T-helper 2 cell treated with Interferon-gamma antibody and Interleukin-4, amounts not matched to agents 100 ng/mL and 5 ng/mL, for 36 hours (primary cell): ENCODE data around the gene OR4D1. TPM values are rescaled to one million over a fixed set of nuclear protein-coding genes. Genes with fewer than 3 reads are reported as not detected.
"Not testable (repeated sequence)": the region's sequence is repeated elsewhere in the genome, so short reads cannot be mapped to it uniquely, and the experiment has no call there.

Experiments used
- intact Hi-C: fragments of 100-400 bp; cut with micrococcal nuclease; formaldehyde crosslinking; loops from one replicate; pipeline ENCODE4 v1.15.1; 2023
- total RNA-seq: library from RNA; stranded (reverse); gene quantifications from 2 replicates; pipeline ENCODE4 v1.2.3, GENCODE V29; 2022

Gene OR4D1
- 0.27 and 0.34 TPM in 2 replicates for total RNA-seq

DNA sequence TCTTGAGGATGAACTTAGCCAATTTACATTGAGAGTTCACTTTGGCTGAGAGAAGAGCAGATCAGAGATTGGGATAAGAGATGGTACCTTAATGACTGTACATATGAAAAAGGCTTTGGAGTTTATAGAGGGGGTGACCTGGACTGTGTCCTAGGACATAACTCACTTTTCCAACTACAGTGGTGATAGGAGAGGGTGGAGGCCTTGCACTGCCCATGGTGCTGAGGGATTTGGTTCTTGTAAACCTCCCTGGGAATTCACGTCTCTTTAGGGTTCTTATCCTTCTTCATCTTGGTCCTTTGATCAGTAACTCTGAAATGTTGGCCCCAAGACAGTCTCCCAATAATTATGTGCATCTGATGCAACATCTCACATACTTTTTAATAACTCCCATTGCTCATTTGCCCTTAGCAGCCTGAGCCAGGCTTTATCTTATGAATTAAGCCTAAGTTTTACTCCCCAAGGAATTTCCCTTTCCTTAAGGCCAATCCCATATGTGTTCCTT is at the start of gene OR4D1:
OR4D1 (plus strand) TSS at position 455 of the 505 bp plus-strand sequence. CDS start 6,770 bp downstream, outside the sequence.
- intact Hi-C loops = no loop called here

DNA sequence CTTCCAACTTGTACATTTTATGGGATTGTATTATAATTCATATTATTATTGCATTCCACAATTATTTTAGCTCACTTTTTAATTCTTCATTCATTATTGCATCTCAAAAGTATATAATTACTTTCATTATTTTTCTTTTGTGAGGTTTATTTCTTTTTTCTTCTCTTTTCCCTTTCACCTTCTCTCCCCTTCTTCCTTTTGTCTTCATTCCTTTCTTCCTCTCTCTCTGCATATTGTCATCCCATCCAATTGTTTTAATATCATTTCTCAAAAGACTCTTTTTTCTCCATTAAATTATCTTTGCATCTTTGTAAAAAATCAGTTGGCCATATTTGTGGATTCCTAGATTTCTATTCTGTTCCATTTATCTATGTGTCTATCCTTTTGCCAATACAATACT is 47.7 kb upstream of the OR4D1 start:
- intact Hi-C loops = no loop called here

DNA sequence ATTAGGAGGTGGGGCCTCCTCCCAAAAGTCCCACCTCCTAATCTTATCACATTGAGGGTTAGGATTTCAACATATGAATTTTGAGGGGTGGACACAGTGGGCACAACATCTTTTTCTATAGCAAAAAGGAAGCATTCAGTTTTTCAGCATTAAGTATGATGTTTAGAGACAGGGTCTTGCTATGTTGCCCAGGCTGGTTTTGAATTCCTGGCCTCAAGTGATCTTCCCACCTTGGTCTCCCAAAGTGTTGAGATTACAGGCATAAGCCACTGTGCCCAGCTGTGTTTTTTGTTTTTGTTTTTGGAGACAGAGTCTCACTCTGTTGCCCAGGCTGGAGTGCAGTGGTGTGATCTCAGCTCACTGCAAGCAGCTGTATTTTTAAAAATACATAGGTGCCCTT is 46.3 kb upstream of the OR4D1 start:
- intact Hi-C loops = not testable (repeated sequence)

DNA sequence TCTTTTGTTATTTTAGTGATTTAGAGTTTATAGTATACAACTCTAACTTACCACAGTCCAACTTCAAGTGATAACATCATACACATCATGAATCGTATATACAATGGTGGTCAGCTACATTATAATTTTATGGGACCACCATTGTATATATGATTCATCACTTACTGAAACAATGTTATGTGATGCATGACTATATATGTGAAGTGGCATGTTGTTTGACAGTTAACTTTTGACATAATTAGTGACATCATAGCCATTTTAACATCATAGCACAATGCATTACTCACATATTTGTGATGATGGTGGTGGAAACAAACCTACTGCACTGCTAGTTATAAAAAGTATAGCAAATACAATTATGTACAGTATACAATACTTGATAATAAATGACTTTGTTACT is 43.1 kb upstream of the OR4D1 start:
- intact Hi-C loops = no loop called here

DNA sequence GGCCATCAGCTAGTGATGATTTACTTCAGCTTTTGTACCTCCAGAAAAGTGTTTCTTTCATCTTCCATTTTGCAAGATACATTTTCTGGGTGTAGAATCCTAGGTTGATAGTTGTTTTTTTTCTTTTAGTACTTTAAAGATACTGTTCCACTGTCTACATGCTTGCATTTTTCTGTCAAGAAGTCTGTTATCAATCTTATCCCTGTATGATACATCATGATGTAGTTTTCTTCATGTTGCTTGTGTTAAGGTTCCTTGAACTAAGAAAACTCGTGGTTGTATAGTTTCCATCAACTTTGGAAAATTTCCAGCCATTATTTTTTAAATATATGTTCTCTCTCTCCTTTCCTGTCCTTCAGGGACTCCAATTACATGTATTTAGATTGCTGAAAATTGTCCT is 40.9 kb upstream of the OR4D1 start:
- intact Hi-C loops = no loop called here

DNA sequence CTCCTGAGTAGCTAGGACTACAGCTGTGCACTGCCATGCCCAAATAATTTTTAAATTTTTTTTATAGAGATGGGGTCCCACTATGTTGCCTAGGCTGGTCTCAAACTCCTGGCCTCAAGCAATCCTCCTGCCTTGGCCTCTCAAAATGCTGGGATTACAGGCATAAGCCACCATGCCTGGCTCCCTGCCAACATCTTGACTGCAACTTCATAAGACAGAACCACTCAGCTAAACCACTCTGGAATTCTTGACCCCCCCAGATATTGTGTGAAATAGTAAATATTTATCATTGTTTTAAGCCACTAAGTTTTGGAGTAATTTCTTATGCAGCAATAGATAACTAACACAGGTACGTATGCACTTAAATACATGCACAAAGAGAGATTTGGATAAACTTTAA is 39.0 kb upstream of the OR4D1 start:
- intact Hi-C loops = no loop called here

DNA sequence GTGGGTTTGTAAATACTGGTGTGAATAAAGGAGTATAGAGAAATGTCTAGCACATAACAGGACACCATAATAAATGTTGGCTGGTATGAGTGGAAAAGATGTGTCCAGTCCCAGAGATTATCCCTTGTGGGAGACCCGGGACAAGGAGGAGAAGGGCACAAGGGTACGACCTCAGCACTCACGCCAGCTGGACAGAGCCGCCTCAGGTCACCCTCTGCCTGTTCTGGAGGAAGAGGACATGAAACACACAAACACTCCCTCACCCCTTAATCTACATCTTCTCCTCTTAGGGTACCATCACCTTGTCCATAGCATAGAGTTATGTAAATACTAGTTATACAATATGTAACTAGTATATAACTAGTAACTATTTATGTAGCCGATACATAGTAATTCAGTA is 38.2 kb upstream of the OR4D1 start:
- intact Hi-C loops = no loop called here

DNA sequence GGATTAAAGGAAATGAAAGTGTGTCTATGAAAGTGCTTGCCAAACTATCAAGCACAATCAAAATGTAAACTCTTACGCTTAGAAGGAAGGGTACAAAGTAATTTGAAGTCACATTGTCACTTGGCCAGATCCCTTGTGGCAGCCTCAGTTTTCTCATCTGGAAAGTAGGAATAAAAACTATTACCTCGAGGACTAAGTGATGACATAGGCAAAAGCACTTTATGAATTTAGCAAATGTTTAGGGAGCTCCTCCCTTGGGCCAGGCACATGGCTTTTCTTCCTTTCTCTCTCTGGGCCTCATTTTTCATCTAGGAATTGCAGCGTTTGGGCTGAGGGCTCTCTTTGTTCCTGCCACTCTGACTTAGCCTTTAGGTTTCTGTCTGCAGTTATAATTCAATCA is 36.5 kb upstream of the OR4D1 start:
- intact Hi-C loops = loop anchor here (2.0 kb wide), 2 partner anchors 219 to 261 kb away; partner anchors contain the start of gene MRPS23

DNA sequence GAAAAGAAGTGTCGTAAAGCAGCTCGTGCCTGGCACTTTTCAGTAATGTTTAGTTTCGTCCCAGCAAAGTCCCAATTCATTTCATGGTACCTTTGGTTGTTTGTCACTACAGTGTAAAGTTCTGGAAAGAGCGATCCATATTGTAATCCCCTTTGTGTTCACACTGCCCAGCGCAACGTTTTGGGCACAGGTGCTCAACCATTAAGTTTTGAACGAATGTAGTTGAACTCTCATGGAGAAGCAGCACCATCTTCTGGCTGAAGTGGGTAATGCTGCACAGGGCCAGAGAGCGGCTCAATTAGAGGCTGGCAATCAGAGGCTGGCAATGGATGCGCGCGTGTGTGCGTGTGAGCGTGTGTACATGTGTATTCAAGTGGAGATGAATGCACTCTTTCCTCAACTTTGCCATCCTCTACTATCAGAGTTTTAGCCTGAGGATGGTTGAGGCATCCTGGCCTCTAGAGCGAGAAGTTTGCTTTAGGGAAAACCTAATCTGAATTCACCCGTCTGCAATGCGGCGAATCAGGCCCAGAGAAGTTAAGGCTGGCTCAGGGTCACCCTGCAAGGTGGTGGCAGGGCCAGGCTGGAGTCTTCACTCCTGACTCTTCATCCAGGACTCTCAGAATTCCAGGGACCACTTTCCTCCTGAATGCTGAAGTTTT is 35.1 kb upstream of the OR4D1 start:
- intact Hi-C loops = loop anchor here (1.0 to 2.0 kb wide), 5 partner anchors 29 to 262 kb away; partner anchors contain the start of gene MRPS23

DNA sequence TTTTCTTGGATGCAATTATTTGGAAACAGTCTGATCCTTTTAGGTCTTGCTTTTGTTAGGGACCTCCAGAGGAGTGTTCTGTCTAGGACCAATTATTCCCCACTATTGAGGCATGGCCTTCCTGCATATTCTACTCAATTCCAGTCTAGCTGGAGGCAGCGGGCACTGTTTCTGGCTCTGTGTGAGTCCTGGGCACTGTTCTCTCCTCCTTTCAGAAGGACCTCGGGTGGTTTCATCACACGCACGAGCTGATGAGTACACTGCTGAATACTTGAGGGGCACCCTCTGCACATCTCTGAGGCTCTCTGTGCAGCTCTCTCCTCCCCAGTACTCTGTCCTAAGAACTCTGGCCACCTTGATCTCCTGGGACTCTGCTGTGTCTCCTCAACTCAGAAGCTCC is 34.2 kb upstream of the OR4D1 start:
- intact Hi-C loops = loop anchor here (1.0 to 2.0 kb wide), 5 partner anchors 30 to 263 kb away; partner anchors contain the start of gene MRPS23

DNA sequence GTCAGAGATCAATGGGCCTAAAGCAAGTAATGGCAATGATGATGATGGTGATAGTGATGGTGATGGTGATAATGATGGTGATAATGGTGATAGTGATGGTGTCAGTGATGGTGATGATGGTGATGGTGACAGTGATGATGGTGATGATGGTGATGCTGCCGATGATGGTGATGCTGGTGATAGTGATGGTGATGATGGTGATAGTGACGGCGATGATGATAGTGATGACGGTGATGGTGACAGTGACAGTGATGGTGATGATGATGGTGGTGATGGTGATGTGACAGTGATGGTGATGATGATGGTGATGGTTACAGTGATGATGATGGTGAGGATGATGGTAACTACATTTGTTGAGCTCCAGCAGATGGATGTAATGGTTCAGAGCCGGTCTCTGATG is 30.8 kb upstream of the OR4D1 start:
- intact Hi-C loops = no loop called here

DNA sequence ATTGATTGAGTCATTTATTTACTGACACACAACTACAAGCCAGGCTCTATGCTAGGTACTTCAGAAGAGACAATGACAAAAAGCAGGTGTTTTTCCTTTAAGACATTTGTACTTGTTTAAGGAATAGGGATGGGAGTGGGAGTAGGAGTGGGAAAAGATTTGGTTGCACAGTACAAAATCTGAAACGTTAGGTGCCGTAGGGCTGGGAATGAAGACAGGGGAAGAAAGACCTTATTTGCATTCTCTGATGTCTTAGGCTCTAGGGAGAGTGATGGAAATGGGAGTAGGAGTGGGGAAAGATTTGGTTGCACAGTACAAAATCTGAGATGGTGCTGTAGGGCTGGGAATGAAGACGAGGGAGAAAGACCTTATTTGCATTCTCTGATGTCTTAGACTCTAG is 28.7 kb upstream of the OR4D1 start:
- intact Hi-C loops = no loop called here

DNA sequence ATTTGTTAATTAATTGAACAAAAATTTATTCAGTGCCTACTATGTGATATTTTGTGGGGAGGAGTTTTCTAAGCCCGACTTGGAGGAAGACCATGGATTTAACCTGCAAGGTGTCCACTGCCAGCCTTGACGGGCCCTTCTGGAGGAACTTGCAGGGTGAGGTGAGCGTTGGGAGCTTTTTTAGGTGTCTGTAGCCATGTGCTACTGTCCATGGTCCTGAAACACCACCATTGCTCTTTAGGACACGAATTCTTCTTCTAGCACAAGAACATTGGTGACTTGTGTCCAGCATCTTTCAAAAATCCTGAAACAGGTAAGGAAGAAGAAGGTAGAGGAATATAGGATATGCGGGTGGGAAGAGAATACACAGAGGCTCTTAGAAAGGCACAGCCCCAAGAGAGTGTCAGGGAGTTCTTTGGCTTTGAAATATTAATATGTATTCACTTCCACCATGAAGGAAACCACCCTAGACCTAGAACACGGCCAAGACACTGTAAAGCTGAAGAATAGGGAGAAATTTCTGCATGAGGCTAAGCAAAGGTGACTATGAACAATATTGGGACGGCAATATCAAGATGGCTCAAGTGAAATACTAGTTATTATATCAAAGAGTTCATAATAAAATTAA is 27.9 kb upstream of the OR4D1 start:
- intact Hi-C loops = loop anchor here (1.0 kb wide), 1 partner anchor 56 kb away; no protein-coding TSS in a partner anchor

DNA sequence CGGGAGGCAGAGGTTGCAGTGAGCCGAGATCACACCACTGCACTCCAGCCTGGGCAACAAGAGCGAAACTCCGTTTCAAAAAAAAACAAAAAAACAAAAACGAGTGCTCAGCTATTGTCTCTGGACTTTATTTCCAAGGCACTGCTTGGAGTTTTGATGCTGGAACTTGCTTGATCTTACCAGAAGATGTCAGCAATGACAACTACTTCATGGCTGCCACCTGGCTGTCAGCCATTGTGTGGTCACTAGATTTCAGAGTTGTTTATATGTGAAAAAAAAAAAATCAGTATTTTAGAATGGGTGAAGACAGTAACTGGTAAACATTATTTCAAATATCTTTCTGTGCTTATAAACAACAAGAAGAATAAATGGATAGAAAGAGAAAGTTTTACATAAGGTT is 26.3 kb upstream of the OR4D1 start:
- intact Hi-C loops = loop anchor here (1.0 kb wide), 1 partner anchor 50 kb away; no protein-coding TSS in a partner anchor

DNA sequence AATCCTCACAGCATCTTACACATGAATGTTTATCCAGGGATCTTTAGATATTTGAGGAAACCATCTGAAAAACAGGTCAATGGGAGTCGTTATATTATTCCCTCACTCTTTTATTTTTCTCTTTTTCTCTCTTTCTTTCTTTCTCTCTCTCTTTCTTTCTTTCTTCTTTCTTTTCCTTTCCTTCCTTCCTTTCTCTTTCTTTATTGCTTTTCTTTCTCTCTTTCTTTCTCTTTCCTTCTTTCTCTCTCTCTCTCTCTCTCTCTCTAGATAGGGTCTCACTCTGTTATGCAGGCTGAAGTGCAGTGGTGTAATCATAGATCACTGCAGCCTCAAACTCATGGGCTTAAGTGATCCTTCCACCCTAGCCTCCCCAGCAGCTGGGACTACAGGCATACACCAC is 20.3 kb upstream of the OR4D1 start:
- intact Hi-C loops = no loop called here

DNA sequence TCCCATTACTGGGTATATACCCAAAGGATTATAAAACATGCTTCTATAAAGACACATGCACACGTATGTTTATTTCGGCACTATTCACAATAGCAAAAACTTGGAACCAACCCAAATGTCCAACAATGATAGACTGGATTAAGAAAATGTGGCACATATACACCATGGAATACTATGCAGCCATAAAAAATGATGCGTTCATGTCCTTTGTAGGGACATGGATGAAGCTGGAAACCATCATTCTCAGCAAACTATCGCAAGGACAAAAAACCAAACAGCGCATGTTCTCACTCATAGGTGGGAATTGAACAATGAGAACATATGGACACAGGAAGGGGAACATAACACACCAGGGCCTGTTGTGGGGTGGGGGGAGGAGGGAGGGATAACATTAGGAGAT is 15.5 kb upstream of the OR4D1 start:
- intact Hi-C loops = not testable (repeated sequence)

DNA sequence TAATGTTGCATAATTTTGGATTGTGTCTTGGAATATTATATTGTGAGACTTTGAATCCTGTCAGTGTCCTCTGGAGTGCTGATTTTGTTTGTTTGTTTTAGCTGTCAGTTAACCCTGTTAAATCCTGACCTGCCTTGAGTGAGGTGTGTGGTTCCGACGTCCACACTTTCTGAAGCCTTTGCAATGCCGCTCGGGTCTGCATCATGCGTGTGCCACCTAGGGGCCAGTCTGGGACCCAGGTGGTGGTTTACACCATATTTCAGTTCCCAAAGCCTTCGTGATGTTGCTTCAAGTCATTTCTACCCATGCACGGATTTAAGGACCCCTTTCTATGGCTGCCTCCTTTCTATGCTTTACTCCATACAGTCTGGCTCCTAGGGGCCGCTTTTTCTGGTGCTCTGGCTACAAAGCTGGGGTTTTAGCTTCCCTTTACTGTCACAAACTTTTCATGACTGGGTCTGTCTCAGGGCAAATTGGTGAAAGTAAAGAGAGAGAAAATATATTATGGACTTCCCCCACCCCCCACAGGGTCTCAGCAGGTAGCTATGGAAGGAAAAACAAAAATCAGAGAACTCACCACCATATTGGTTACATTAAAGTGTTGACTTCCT is 11.4 kb upstream of the OR4D1 start:
- intact Hi-C loops = no loop called here

DNA sequence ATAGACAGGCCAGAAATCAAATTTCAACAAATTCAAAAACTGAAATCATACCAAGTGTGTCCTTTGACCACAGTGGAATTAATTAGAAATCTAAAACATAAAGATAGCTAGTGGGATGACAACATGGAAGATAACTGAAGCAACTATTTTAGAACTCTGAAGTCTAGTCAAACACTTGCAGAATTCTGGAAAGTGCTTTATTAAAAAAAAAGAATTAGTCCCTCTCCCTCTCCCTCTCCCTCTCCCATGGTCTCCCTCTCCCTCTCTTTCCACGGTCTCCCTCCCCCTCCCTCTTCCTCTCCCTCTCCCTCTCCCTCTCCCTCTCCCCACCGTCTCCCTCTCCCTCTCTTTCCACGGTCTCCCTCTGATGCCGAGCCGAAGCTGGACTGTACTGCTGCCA is 6.7 kb upstream of the OR4D1 start:
- intact Hi-C loops = no loop called here

DNA sequence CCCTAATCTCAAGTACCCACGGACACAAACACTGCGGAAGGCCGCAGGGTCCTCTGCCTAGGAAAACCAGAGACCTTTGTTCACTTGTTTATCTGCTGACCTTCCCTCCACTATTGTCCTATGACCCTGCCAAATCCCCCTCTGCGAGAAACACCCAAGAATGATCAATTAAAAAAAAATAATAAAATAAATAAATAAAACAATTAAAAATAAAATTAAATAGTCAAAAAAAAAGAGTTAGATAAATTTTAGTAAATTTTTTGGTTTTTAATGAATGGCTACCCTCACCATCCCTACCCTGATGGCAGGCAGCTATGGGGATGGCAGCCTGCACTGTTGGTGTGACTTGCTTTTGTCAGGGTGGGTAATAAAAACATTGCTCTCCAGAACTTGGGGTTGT is 4.8 kb upstream of the OR4D1 start:
- intact Hi-C loops = not testable (repeated sequence)

DNA sequence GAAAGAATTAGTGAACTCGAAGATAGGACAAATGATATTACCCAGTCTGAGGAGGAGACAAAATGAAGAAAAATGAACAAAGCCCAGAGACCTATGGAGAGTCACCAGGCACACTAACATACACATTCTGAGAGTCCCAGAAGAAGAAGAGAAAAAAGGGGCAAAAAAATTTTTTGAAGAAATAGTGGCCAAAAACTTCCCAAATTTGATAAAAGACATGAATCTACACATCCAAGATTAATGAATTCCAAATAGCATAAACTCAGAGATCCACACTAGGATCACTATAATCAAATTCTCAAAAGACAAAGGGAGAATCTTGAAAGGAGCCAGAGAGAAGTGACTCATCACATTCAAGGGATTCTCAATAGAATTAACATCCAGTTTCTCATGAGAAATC is 3.4 kb upstream of the OR4D1 start:
- intact Hi-C loops = no loop called here

DNA sequence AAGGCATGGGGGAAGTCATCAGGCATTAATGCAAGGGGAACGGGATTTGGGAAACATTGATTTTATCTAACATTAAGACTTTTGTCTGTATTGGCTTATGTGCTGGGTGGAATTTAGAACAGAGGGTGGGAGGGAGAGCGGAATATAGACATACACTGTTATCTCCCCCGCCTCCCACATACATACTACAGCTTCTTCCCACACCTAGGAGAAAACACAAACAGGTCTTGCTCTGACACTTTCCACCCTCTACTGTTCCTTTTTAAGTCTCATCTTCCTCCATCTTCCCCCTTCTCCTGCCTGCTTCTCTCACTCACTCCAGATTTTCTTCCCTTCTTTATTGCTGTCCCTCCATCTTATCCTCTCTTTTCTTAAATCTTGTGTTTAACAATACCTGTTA is 425 bp downstream of the OR4D1 start:
- intact Hi-C loops = no loop called here

DNA sequence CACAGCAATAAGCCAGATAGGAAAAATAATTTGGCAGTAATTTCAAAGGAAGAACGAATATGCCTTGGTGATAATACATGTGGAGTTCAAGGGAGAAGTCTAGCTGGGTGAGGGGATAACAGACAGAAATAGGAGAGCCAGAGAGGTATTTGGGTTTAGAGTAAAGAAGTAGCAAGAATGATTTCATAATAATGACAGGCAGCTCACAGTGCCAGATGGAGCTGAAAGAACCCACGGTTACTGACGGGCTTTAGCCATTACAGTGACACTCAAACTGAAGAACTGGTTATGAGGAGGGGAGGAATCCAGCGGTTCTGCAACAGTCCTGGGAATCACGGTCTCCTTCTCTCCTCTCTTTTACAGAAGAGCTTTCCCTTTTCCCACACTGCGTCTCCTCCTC is 2.2 kb downstream of the OR4D1 start:
- intact Hi-C loops = no loop called here
